Activated T-helper 9 cell treated with anti-CD3 and anti-CD28 coated beads, Interleukin-2, amount 50 U/mL, for 16 hours (primary cell): ENCODE data around the gene NAA15.
"Not testable (repeated sequence)": the region's sequence is repeated elsewhere in the genome, so short reads cannot be mapped to it uniquely, and the experiment has no call there.

ENCODE experiments used
- DNase-seq: peaks from one replicate; pipeline ENCODE4 v3.0.0-alpha.2; 2020; ENCODE audit warnings: low read depth

NAA15 gene

GRCh38 chr4:139297001-139297410, 4.3 kb upstream of the NAA15 start:
- DNase-seq = no peak

GRCh38 chr4:139299536-139299935, 1.8 kb upstream of the NAA15 start:
- no peak for DNase-seq

- DNase-seq = no peak
Measured at GRCh38 chr4:139300431-139301112, 733 bp upstream of the NAA15 start.

GRCh38 chr4:139301821-139302611, 711 bp downstream of the NAA15 start, which contains the start of gene NDUFC1:
NDUFC1 (minus strand) TSS chr4:139302477; CDS start chr4:139295798, 6,679 bp downstream.
- peak; percentile 58 for DNase-seq

- no peak for DNase-seq
Measured at GRCh38 chr4:139304920-139305319, 3.6 kb downstream of the NAA15 start.

- DNase-seq = no peak
Measured at GRCh38 chr4:139311909-139312308, 10.6 kb downstream of the NAA15 start.

GRCh38 chr4:139312552-139313332, 11.4 kb downstream of the NAA15 start:
- DNase-seq = no peak

GRCh38 chr4:139313414-139313813, 12.1 kb downstream of the NAA15 start:
- not testable (repeated sequence) for DNase-seq

GRCh38 chr4:139314047-139314800, 12.9 kb downstream of the NAA15 start:
- no peak for DNase-seq

GRCh38 chr4:139315221-139315675, 13.9 kb downstream of the NAA15 start:
- DNase-seq = no peak

- DNase-seq = no peak
Measured at GRCh38 chr4:139316733-139317132, 15.4 kb downstream of the NAA15 start.

- no peak for DNase-seq
Measured at GRCh38 chr4:139317635-139318034, 16.3 kb downstream of the NAA15 start.

- DNase-seq = no peak
Measured at GRCh38 chr4:139319571-139319970, 18.3 kb downstream of the NAA15 start.

GRCh38 chr4:139322070-139322469, 20.8 kb downstream of the NAA15 start:
- DNase-seq = not testable (repeated sequence)

- DNase-seq = not testable (repeated sequence)
Measured at GRCh38 chr4:139322541-139322940, 21.2 kb downstream of the NAA15 start.

GRCh38 chr4:139324620-139325019, 23.3 kb downstream of the NAA15 start:
- DNase-seq = no peak

GRCh38 chr4:139329665-139330200, 28.4 kb downstream of the NAA15 start:
- DNase-seq = no peak

- no peak for DNase-seq
Measured at GRCh38 chr4:139330283-139330682, 29.0 kb downstream of the NAA15 start.

- no peak for DNase-seq
Measured at GRCh38 chr4:139331185-139331584, 29.9 kb downstream of the NAA15 start.

- no peak for DNase-seq
Measured at GRCh38 chr4:139333046-139333445, 31.7 kb downstream of the NAA15 start.

GRCh38 chr4:139337612-139338011, 36.3 kb downstream of the NAA15 start:
- no peak for DNase-seq
